Thoracic aorta (tissue), 2 donors: ENCODE data around the gene FOXN1. TPM values are rescaled to one million over a fixed set of nuclear protein-coding genes. Genes with fewer than 3 reads are reported as not detected.

Experiments
- ATAC-seq: fragments of 150-250 bp; one replicate; pipeline ENCODE4 v1.8.0; 2017; ENCODE audit warnings: low read depth; ENCODE audit not compliant: insufficient number of reproducible peaks, low FRiP score
- DNase-seq: peaks from one replicate; pipeline ENCODE4 v3.0.0-alpha.2; 2020; ENCODE audit warnings: low spot score
- H3K27ac ChIP-seq, 2 donors: fragments of 200-600 bp; sonication (generic); 1 replicate in 1 of 2; 2 replicates in 1 of 2; pipeline ENCODE4 v1.5.1; 2016; ENCODE audit warnings: mild to moderate bottlenecking in 2 of 2, moderate library complexity in 2 of 2
- H3K27me3 ChIP-seq: fragments of 200-600 bp; sonication (generic); replicated peaks from 2 replicates; pipeline ENCODE4 v1.6.0; 2016; ENCODE audit warnings: mild to moderate bottlenecking; ENCODE audit not compliant: insufficient read depth
- H3K36me3 ChIP-seq: fragments of 200-600 bp; sonication (generic); one replicate; pipeline ENCODE4 v1.5.1; 2016
- H3K4me1 ChIP-seq, 2 donors: fragments of 200-600 bp; sonication (generic); 1 replicate in 1 of 2; 2 replicates in 1 of 2; pipeline versions ENCODE4 v1.5.1 to v1.6.0; 2016; ENCODE audit warnings: low read depth in 2 of 2, mild to moderate bottlenecking in 1 of 2; ENCODE audit not compliant: control insufficient read depth in 1 of 2
- H3K4me3 ChIP-seq: fragments of 200-600 bp; sonication (generic); 2 replicates; pipeline ENCODE4 v1.5.1; 2016; ENCODE audit warnings: mild to moderate bottlenecking
- H3K9me3 ChIP-seq: fragments of 200-600 bp; sonication (generic); 2 replicates; pipeline ENCODE4 v1.5.1; 2016
- total RNA-seq, 2 donors: library from RNA; depleted of rRNA; stranded (reverse); fragments of >200 nt; gene quantifications; one replicate each; pipeline versions ENCODE4 v1.1.0 to v1.2.3, GENCODE V29; 2016
- TF ChIP-seq, protein P1 (sequence below): fragments of 200-600 bp; sonication (generic); IDR thresholded peaks from one replicate; pipeline ENCODE4 v1.5.1; 2019; ENCODE audit warnings: antibody characterized with exemption

FOXN1 gene
- total RNA-seq, 2 donors from 2014 or later, result not detected

DNA sequence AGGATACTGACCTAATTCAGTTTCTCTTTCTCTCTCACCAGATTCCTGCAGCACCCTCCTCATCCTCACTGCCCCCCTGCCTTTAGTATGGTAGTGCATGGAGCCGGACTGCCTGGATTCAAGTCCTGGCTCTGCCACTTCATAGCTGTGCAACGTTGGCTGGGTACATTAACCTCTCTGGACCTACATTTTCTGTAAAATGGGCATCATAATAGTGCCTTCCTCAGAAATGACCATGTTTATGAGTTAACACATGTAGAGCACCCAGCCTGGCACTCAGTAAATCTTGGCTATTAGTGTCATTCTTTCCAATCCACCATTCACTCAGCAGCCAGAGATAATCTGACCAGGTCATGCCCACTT is 39.0 kb downstream of the FOXN1 start:
- Histone ChIP-seq H3K4me3 (no peak overlapping the region), H3K36me3 (no peaks in the 10 kb centered on the region), H3K27ac (no peak overlapping the region), H3K4me1 (peaks cover 0 to 6% of the 10 kb centered on the region in 2 donors), H3K9me3 (no peaks in the 10 kb centered on the region), H3K27me3 (no peaks in the 10 kb centered on the region)
- DNase-seq, result no peak
- TF ChIP-seq, protein P1, sequence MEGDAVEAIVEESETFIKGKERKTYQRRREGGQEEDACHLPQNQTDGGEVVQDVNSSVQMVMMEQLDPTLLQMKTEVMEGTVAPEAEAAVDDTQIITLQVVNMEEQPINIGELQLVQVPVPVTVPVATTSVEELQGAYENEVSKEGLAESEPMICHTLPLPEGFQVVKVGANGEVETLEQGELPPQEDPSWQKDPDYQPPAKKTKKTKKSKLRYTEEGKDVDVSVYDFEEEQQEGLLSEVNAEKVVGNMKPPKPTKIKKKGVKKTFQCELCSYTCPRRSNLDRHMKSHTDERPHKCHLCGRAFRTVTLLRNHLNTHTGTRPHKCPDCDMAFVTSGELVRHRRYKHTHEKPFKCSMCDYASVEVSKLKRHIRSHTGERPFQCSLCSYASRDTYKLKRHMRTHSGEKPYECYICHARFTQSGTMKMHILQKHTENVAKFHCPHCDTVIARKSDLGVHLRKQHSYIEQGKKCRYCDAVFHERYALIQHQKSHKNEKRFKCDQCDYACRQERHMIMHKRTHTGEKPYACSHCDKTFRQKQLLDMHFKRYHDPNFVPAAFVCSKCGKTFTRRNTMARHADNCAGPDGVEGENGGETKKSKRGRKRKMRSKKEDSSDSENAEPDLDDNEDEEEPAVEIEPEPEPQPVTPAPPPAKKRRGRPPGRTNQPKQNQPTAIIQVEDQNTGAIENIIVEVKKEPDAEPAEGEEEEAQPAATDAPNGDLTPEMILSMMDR, result no peak
- no peak for ATAC-seq

- H3K4me1 ChIP-seq, result peaks cover 1 to 13% of the 10 kb centered on the region in 2 donors
- H3K36me3 ChIP-seq, result no peaks in the 10 kb centered on the region
- DNase-seq (no peak), ATAC-seq (no peak)
- H3K4me3 ChIP-seq, result no peak overlapping the region
- no peak overlapping the region for H3K27ac ChIP-seq
- no peaks in the 10 kb centered on the region for H3K9me3 ChIP-seq
- TF ChIP-seq, protein P1, result no peak
- H3K27me3 ChIP-seq, result no peaks in the 10 kb centered on the region
Observed at GRCh38 chr17:28545787-28546415, 39.8 kb downstream of the FOXN1 start.

GRCh38 chr17:28547096-28547622 is 41.0 kb downstream of the FOXN1 start:
- no peak overlapping the region for H3K27ac ChIP-seq
- DNase-seq (no peak), ATAC-seq (no peak)
- no peaks in the 10 kb centered on the region for H3K27me3 ChIP-seq
- no peaks in the 10 kb centered on the region for H3K36me3 ChIP-seq
- TF ChIP-seq, protein P1, result no peak
- H3K9me3 ChIP-seq, result no peaks in the 10 kb centered on the region
- peaks cover 11 to 24% of the 10 kb centered on the region in 2 donors for H3K4me1 ChIP-seq
- H3K4me3 ChIP-seq, result no peak overlapping the region

DNA sequence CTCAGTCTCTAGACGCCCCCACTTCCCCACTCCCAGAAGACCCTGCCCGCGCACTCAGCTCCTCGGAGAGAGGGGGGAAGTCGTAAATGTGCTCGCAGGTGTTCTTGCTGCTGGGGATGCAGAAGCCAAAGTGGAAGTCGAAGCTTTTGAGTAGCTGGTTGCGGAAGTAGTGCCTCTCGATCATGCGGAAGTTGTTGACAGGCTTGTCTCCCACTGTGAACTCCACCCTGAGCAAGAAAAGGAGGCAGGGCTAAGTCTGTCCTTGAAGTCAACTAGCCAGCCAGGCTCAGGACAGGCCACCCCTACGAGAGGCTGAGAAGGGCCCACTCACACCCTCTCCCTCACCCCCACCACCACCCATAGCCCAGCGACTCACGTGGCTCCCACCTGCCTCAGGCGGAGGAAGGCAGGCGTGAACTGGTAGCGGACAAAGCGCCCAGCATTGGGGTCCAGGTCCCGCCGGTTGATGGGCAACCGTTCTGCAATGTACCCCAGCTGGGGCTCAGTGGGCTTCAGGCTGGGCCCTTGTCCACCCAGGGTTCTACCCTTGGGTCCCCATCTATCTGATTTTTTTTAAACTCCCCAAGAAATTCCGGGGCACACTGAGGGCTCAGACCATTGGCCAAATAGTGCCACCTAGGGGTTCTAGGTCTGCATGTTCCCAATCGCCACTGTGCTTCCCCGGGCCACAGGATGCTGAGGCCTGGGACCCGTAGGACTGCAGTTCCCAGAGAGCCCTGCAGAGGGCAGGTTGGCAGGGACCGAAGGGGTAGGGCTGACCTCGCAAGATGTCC is 41.7 kb downstream of the FOXN1 start:
- H3K36me3 ChIP-seq, result no peaks in the 10 kb centered on the region
- no peaks in the 10 kb centered on the region for H3K27me3 ChIP-seq
- no peaks in the 10 kb centered on the region for H3K9me3 ChIP-seq
- peaks cover 13 to 27% of the 10 kb centered on the region in 2 donors for H3K4me1 ChIP-seq
- DNase-seq (no peak), ATAC-seq (no peak)
- H3K4me3 ChIP-seq, result no peak overlapping the region
- TF ChIP-seq, protein P1, result peak; percentile 90
- no peak overlapping the region for H3K27ac ChIP-seq

- DNase-seq (no peak), ATAC-seq (no peak)
- Histone ChIP-seq H3K27me3 (no peaks in the 10 kb centered on the region), H3K4me1 (peaks cover 14 to 30% of the 10 kb centered on the region in 2 donors), H3K9me3 (no peaks in the 10 kb centered on the region), H3K4me3 (no peak overlapping the region), H3K36me3 (peaks cover 1% of the 10 kb centered on the region), H3K27ac (no peak overlapping the region)
- TF ChIP-seq, protein P1, result peak; percentile 12
Observed at GRCh38 chr17:28548417-28549130, 42.4 kb downstream of the FOXN1 start.
